ENCODE measurements around the gene SUCO. TPM values are rescaled to one million over a fixed set of nuclear protein-coding genes. Genes with fewer than 3 reads are reported as not detected.

SUCO gene
- total and polyA plus RNA-seq, 3 donors from 2014 or later: 47.8 to 139 (median 126) TPM

- no peaks in the 10 kb centered on the region for H3K27me3 ChIP-seq
- TF ChIP-seq POLR2A (IDR thresholded peaks at IDR 0.05): no peak
- TF ChIP-seq, protein P1, sequence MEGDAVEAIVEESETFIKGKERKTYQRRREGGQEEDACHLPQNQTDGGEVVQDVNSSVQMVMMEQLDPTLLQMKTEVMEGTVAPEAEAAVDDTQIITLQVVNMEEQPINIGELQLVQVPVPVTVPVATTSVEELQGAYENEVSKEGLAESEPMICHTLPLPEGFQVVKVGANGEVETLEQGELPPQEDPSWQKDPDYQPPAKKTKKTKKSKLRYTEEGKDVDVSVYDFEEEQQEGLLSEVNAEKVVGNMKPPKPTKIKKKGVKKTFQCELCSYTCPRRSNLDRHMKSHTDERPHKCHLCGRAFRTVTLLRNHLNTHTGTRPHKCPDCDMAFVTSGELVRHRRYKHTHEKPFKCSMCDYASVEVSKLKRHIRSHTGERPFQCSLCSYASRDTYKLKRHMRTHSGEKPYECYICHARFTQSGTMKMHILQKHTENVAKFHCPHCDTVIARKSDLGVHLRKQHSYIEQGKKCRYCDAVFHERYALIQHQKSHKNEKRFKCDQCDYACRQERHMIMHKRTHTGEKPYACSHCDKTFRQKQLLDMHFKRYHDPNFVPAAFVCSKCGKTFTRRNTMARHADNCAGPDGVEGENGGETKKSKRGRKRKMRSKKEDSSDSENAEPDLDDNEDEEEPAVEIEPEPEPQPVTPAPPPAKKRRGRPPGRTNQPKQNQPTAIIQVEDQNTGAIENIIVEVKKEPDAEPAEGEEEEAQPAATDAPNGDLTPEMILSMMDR (IDR thresholded peaks at IDR 0.05): no peak
- peaks cover 10% of the 10 kb centered on the region for H3K4me1 ChIP-seq
- no peaks in the 10 kb centered on the region for H3K9me3 ChIP-seq
- no peaks in the 10 kb centered on the region for H3K36me3 ChIP-seq (ENCODE audit: low read depth, missing control alignments)
- intact Hi-C loops (cut with DNase I; ENCODE audit: low total_unique reads): no loop called here
- H3K4me3 ChIP-seq: no peak overlapping the region
- no peak overlapping the region for H3K27ac ChIP-seq
- no peak for DNase-seq
- 85 to 86% methylated on average over 5 of the region's 5 CpGs for WGBS, 2 donors
Measured at GRCh38 chr1:172537827-172538391, 5.0 kb downstream of the SUCO start.

DNA sequence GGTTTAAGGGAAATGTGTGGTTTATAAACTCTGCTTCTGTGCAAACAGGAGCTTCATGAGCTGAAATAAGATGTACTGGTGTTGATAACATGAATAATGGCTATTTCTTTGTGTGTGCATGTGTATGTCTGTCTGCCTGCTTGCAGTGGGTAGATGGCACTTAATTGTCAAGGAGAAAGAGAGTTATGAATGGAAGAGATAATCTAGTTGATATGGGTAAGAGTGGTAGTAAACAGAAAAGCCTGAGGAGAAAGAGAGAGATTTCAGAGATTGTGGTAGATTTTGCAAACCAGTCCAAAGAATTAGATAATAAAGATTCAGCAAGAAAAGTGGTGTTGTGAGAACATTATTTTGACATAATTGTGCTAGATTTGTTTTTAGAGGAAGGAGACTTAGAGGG is 7.7 kb downstream of the SUCO start:
- TF ChIP-seq POLR2A (IDR thresholded peaks at IDR 0.05): no peak
- TF ChIP-seq, protein P1 (IDR thresholded peaks at IDR 0.05): no peak
- Histone ChIP-seq H3K36me3 (ENCODE audit: low read depth, missing control alignments) (no peaks in the 10 kb centered on the region), H3K9me3 (no peaks in the 10 kb centered on the region), H3K27ac (no peak overlapping the region), H3K4me1 (peaks cover 5% of the 10 kb centered on the region), H3K27me3 (no peaks in the 10 kb centered on the region), H3K4me3 (no peak overlapping the region)
- DNase-seq: no peak
- intact Hi-C loops (cut with DNase I; ENCODE audit: low total_unique reads): no loop called here

DNA sequence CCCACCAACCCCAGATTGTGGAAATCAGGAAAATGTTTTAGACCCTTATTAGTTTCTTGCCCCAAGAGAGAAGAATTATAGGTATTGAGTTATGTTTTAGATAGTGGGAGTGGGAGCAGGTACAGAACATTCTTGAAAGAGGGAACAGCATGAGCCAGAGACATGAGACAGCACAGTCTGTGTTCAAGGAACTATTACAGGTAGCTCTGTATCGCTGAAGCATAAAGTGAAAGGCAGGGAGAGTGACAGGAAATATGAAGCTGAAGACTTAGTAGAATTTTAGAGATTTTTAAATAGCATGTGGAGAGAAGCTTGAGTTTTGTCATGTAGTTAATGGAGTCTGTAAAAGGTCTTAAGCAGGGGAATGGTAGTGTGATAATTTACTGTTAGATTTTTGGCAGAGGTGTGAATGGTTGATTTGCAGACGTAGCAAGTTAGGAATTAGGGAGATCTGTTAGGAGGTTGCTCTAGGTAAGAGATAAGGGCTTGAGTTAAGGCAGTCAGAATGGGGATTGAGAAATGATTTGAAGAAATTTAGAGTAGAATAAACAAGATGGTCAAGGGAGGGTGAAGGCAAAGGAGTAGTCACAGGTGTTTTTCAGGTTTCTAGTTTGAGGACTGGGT is 11.6 kb downstream of the SUCO start:
- DNase-seq: no peak
- TF ChIP-seq, protein P1 (IDR thresholded peaks at IDR 0.05): no peak
- no peak for TF ChIP-seq POLR2A (IDR thresholded peaks at IDR 0.05)
- Histone ChIP-seq H3K4me3 (no peak overlapping the region), H3K4me1 (peaks cover 6% of the 10 kb centered on the region), H3K36me3 (ENCODE audit: low read depth, missing control alignments) (no peaks in the 10 kb centered on the region), H3K27me3 (no peaks in the 10 kb centered on the region), H3K27ac (no peak overlapping the region), H3K9me3 (no peaks in the 10 kb centered on the region)
- 54 to 81% methylated on average over 2 of the region's 2 CpGs for WGBS, 2 donors
- intact Hi-C loops (cut with DNase I; ENCODE audit: low total_unique reads): no loop called here

DNA sequence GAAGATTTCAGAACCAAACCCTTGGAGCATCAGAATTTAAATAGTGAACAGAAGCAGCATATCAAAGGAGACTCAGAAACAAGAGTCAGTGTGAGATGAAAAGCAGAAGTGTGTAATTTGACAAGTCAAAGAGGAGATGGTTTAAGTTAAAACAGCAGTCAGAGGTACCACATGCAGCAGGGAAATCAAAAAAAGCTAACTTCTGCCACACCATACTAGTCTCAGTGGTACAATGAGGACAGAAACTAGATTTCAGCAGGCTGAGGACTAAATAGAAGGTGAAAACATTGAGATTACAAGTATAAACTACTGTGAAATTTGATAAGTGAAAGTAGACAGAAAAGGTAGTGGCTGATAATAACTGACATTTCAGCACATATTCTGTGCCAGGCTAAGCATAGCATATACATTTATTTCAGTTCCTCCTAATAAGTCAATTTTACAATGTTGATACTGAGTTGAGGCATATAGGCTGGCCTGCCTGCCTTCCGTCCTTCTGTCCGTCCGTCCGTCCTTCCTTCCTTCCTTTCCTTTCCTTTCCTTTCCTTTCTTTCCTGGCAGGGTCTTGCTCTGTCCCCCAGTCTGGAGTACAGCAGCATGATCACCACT is 12.6 kb downstream of the SUCO start:
- intact Hi-C loops (cut with DNase I; ENCODE audit: low total_unique reads): no loop called here

More for the DNA sequence above, 12.6 kb downstream of the SUCO start:
- no peak overlapping the region for H3K4me3 ChIP-seq
- no peaks in the 10 kb centered on the region for H3K9me3 ChIP-seq
- peaks cover 12% of the 10 kb centered on the region for H3K4me1 ChIP-seq
- no peak for TF ChIP-seq POLR2A (IDR thresholded peaks at IDR 0.05)
- TF ChIP-seq, protein P1 (IDR thresholded peaks at IDR 0.05): no peak
- H3K27ac ChIP-seq: no peak overlapping the region
- H3K27me3 ChIP-seq: no peaks in the 10 kb centered on the region
- WGBS, 2 donors: 90% methylated on average over 4 of the region's 4 CpGs
- H3K36me3 ChIP-seq (ENCODE audit: low read depth, missing control alignments): no peaks in the 10 kb centered on the region
- DNase-seq: no peak
